Neural progenitor cell (in vitro differentiated cells): ENCODE measurements around the gene C11orf98. TPM values are rescaled to one million over a fixed set of nuclear protein-coding genes. Genes with fewer than 3 reads are reported as not detected.

Experiments used
- DNase-seq: peaks from one replicate; pipeline ENCODE4 v3.0.0-alpha.2; 2016; ENCODE audit warnings: low spot score
- H2AFZ ChIP-seq: fragments of 200-600 bp; sonication (generic); replicated peaks from 2 replicates; pipeline ENCODE4 v1.6.1; 2016; ENCODE audit warnings: antibody characterized with exemption
- H3F3A ChIP-seq: fragments of 200-600 bp; sonication (generic); 2 replicates; pipeline ENCODE4 v1.6.1; 2016; ENCODE audit warnings: antibody characterized with exemption, low read depth
- H3K27ac ChIP-seq: fragments of 200-600 bp; sonication (generic); 2 replicates; pipeline ENCODE4 v1.5.1; 2016; ENCODE audit warnings: mild to moderate bottlenecking
- H3K27me3 ChIP-seq: fragments of 200-600 bp; sonication (generic); 2 replicates; pipeline ENCODE4 v1.6.1; 2016; ENCODE audit warnings: mild to moderate bottlenecking, moderate library complexity
- H3K36me3 ChIP-seq: fragments of 200-600 bp; sonication (generic); 2 replicates; pipeline ENCODE4 v1.5.1; 2016
- H3K4me1 ChIP-seq: fragments of 200-600 bp; sonication (generic); 2 replicates; pipeline ENCODE4 v1.6.1; 2016; ENCODE audit warnings: mixed run types
- H3K4me2 ChIP-seq: fragments of 200-600 bp; sonication (generic); 2 replicates; pipeline ENCODE4 v1.6.1; 2016
- H3K4me3 ChIP-seq: fragments of 200-600 bp; sonication (generic); 2 replicates; pipeline ENCODE4 v1.5.1; 2016
- H3K79me2 ChIP-seq: fragments of 200-600 bp; sonication (generic); 2 replicates; pipeline ENCODE4 v1.6.1; 2016; ENCODE audit warnings: low read depth
- H3K9ac ChIP-seq: fragments of 200-600 bp; sonication (generic); 2 replicates; pipeline ENCODE4 v1.6.1; 2016
- H3K9me3 ChIP-seq: fragments of 200-600 bp; sonication (generic); 2 replicates; pipeline ENCODE4 v1.5.1; 2016; ENCODE audit warnings: low read depth
- H4K20me1 ChIP-seq: fragments of 200-600 bp; sonication (generic); 2 replicates; pipeline ENCODE4 v1.6.1; 2016; ENCODE audit warnings: low read depth
- H3K27ac Mint-ChIP-seq: 3 replicates; pipeline ENCODE4 v1.8.0; 2021; ENCODE audit warnings: mixed read lengths
- H3K27me3 Mint-ChIP-seq: 2 replicates; pipeline ENCODE4 v1.8.0; 2022; ENCODE audit warnings: low read depth, mild to moderate bottlenecking, inconsistent platforms, moderate library complexity, mixed read lengths; ENCODE audit not compliant: insufficient read depth
- H3K36me3 Mint-ChIP-seq: 3 replicates; pipeline ENCODE4 v1.8.0; 2021; ENCODE audit warnings: mixed read lengths
- H3K4me1 Mint-ChIP-seq: 3 replicates; pipeline ENCODE4 v1.8.0; 2021; ENCODE audit warnings: mixed read lengths
- H3K4me3 Mint-ChIP-seq: 3 replicates; pipeline ENCODE4 v1.8.0; 2021; ENCODE audit warnings: mild to moderate bottlenecking, moderate library complexity, mixed read lengths
- H3K9me3 Mint-ChIP-seq: 3 replicates; pipeline ENCODE4 v1.8.0; 2020; ENCODE audit warnings: mixed read lengths
- EZH2 ChIP-seq: fragments of 200-600 bp; sonication (generic); IDR thresholded peaks from 2 replicates; pipeline ENCODE4 v1.6.1; 2017; ENCODE audit warnings: antibody characterized with exemption, mild to moderate bottlenecking, moderate library complexity
- EZH2phosphoT487 ChIP-seq: fragments of 200-600 bp; sonication (generic); IDR thresholded peaks from 2 replicates; pipeline ENCODE4 v1.6.1; 2017; ENCODE audit warnings: antibody characterized with exemption
- total RNA-seq: library from RNA; depleted of rRNA; stranded (reverse); fragments of >200 nt; gene quantifications from 2 replicates; pipeline ENCODE4 v1.2.3, GENCODE V29; 2015; ENCODE audit warnings: low replicate concordance
- TF ChIP-seq, protein P1 (sequence below): fragments of 200-600 bp; sonication (generic); IDR thresholded peaks from 2 replicates; pipeline ENCODE4 v1.5.1; 2017; ENCODE audit warnings: antibody characterized with exemption, mild to moderate bottlenecking

Gene C11orf98
- total RNA-seq, 1 donor from 2014 or later = 73.3 TPM

DNA sequence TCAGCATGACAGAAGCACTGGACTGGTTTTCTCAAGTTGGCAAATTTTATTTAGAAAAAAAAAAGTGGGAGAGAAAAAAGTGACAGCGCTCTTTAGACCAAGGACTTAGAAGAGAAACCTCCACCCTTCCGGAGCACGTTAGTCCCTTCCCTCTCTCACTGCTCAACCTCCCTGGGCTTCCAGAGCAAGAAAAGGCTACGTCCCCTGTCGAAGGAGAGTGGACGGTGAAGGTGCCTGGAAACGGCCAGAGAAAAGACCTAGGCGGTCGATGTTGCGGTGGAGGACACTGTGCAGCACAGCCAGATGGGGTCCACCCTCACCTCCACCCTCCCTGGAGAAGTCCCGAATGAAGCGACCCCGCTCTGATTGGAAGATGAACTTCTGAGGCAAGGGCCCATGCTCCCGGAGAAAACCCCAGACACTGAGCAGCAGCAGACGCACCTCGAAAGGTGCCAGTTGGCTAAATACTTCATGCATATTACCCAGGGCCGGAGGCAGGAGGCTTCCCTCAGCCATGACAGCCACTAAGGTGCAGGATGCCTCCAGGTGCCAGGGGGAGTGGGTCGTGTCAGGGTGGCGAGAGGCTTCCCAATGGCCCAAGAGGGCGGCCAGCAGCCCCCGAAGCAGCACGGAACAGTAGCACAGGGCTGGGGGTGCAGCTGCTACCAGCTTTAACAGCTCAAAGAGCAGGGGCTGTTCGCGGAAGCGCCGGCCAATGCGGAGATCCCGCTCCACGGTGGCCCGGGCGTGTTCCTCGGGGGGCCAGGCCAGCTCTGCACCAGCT, 18.0 kb downstream of the C11orf98 start:
- DNase-seq = no peak
- Histone ChIP-seq H3K9me3 (no peaks in the 10 kb centered on the region), H4K20me1 (peaks cover 17% of the 10 kb centered on the region), H3K27ac (no peak overlapping the region), H3K4me2 (peak overlapping the region; percentile 53), H3K9ac (no peak overlapping the region), H3K27me3 (no peaks in the 10 kb centered on the region), H3K4me1 (peaks cover 6% of the 10 kb centered on the region), H2AFZ (no peak overlapping the region), H3F3A (peaks cover 16% of the 10 kb centered on the region), H3K4me3 (no peak overlapping the region), H3K79me2 (peaks cover 62% of the 10 kb centered on the region), H3K36me3 (no peaks in the 10 kb centered on the region)
- H3K27me3 Mint-ChIP-seq = peaks cover 8% of the 10 kb centered on the region
- no peak for TF ChIP-seq EZH2phosphoT487
- TF ChIP-seq, protein P1, sequence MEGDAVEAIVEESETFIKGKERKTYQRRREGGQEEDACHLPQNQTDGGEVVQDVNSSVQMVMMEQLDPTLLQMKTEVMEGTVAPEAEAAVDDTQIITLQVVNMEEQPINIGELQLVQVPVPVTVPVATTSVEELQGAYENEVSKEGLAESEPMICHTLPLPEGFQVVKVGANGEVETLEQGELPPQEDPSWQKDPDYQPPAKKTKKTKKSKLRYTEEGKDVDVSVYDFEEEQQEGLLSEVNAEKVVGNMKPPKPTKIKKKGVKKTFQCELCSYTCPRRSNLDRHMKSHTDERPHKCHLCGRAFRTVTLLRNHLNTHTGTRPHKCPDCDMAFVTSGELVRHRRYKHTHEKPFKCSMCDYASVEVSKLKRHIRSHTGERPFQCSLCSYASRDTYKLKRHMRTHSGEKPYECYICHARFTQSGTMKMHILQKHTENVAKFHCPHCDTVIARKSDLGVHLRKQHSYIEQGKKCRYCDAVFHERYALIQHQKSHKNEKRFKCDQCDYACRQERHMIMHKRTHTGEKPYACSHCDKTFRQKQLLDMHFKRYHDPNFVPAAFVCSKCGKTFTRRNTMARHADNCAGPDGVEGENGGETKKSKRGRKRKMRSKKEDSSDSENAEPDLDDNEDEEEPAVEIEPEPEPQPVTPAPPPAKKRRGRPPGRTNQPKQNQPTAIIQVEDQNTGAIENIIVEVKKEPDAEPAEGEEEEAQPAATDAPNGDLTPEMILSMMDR = no peak
- no peak for TF ChIP-seq EZH2
- H3K4me3 Mint-ChIP-seq = peak overlapping the region; percentile 100
- H3K4me1 Mint-ChIP-seq = peaks cover 18% of the 10 kb centered on the region
- peak overlapping the region; percentile 34 for H3K27ac Mint-ChIP-seq
- no peaks in the 10 kb centered on the region for H3K9me3 Mint-ChIP-seq
- peaks cover 9% of the 10 kb centered on the region for H3K36me3 Mint-ChIP-seq

DNA sequence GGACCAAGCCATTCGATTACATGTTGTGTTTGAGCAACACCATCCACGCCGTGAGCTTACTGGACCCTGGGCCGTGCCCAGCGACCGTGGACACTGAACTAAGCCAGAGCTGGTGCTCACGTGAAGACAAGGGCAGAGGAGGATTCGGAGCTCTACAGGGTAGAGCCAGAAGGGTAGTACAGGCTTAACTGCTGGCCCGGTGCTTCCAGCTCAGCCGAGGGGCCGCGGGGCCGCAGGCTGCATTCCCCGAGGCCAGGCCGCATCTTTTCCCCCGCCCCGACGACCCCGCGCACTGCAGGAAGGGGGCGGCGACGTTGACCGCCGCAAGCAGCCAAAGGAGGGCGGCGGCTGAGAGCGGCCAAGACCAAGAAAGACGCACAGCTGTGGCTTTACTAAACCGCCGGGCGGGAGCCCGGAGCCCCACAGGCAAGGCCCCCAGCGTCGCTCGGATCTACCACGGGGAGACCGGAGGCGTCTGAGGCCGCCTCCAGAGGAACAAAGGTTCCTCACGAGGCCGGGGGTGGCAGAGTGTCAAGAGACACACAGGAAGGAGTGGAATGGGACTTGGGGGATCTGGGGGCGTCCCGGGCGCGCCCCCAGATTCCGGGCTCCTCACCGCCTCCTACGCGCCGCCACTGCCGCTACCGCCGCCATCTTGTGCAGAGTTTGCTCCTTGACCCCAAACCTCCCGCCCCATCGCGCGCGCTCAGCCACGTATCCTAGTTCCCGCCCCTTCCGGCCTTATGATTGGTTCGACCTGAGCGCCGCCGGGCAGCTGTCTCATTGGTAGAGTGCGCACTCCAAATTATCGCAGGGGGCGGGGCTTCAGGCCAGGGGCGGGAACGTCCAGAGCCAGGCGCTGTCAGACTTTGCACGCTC, 18.8 kb downstream of the C11orf98 start, which contains the start of gene GANAB:
Gene GANAB, minus strand, starts transcription at position 668 of the 879 bp plus-strand sequence. Its CDS starts 14 bp downstream, at position 654.
- Histone ChIP-seq H3K4me3 (peak within 1 kb of the TSS; percentile 98), H3K27ac (peak within 1 kb of the TSS; percentile 94), H4K20me1 (peaks cover 20% of the 10 kb centered on the region), H3K79me2 (peaks cover 62% of the 10 kb centered on the region), H3K4me2 (peak within 1 kb of the TSS; percentile 95), H3K4me1 (peaks cover 6% of the 10 kb centered on the region), H3K36me3 (no peaks in the 10 kb centered on the region), H3K9ac (peak within 1 kb of the TSS; percentile 99), H3K9me3 (no peaks in the 10 kb centered on the region), H3F3A (peaks cover 16% of the 10 kb centered on the region), H3K27me3 (no peaks in the 10 kb centered on the region), H2AFZ (peak within 1 kb of the TSS; percentile 81)
- peak within 1 kb of the TSS; percentile 99 for H3K27ac Mint-ChIP-seq
- TF ChIP-seq, protein P1 = peak; percentile 4
- TF ChIP-seq EZH2phosphoT487 = no peak
- DNase-seq = peak; percentile 100
- H3K36me3 Mint-ChIP-seq = peaks cover 12% of the 10 kb centered on the region
- no peaks in the 10 kb centered on the region for H3K9me3 Mint-ChIP-seq
- H3K27me3 Mint-ChIP-seq = peaks cover 8% of the 10 kb centered on the region
- H3K4me3 Mint-ChIP-seq = peak within 1 kb of the TSS; percentile 100
- H3K4me1 Mint-ChIP-seq = peaks cover 15% of the 10 kb centered on the region

DNA sequence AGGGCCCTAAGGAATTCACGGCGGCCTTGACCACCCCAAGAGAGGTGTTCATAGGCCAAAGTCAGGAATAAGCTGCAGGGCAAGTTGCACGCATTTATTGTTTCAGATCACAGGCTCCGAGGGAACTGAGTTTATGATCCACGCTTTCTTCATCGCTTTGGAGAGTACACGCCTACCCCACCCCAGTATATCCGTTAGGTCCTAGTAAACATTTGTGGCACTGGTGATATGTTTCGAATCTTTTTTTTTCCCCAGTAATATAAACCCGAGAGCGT, 19.4 kb downstream of the C11orf98 start:
- Mint-ChIP-seq H3K4me1 (peaks cover 15% of the 10 kb centered on the region), H3K4me3 (peak overlapping the region; percentile 100), H3K9me3 (no peaks in the 10 kb centered on the region), H3K27ac (peak overlapping the region; percentile 99), H3K27me3 (peaks cover 8% of the 10 kb centered on the region), H3K36me3 (peaks cover 15% of the 10 kb centered on the region)
- peaks cover 16% of the 10 kb centered on the region for H3F3A ChIP-seq
- H3K36me3 ChIP-seq = no peaks in the 10 kb centered on the region
- no peak overlapping the region for H2AFZ ChIP-seq
- peaks cover 20% of the 10 kb centered on the region for H4K20me1 ChIP-seq
- DNase-seq = no peak
- no peaks in the 10 kb centered on the region for H3K27me3 ChIP-seq
- no peak for TF ChIP-seq EZH2phosphoT487
- no peak for TF ChIP-seq EZH2
- TF ChIP-seq, protein P1 = no peak
- H3K4me3 ChIP-seq = peak overlapping the region; percentile 98
- H3K9ac ChIP-seq = peak overlapping the region; percentile 99
- peak overlapping the region; percentile 95 for H3K4me2 ChIP-seq
- no peaks in the 10 kb centered on the region for H3K9me3 ChIP-seq
- H3K27ac ChIP-seq = peak overlapping the region; percentile 94
- H3K79me2 ChIP-seq = peaks cover 62% of the 10 kb centered on the region
- H3K4me1 ChIP-seq = peaks cover 6% of the 10 kb centered on the region
